Mucosa of gallbladder (tissue), 1 donor: ENCODE measurements around the gene MACF1. TPM values are rescaled to one million over a fixed set of nuclear protein-coding genes. Genes with fewer than 3 reads are reported as not detected.
"Not testable (repeated sequence)": the region's sequence is repeated elsewhere in the genome, so short reads cannot be mapped to it uniquely, and the experiment has no call there.

Source experiments
- DNase-seq: peaks from one replicate; pipeline ENCODE4 v3.0.0-alpha.2; 2020; ENCODE audit warnings: low spot score
- total RNA-seq: library from RNA; stranded (reverse); gene quantifications from one replicate; pipeline ENCODE4 v1.2.1, GENCODE V29; 2021
- donor health status: DM: no; HTN: no; CAD: no.

Gene MACF1
- total RNA-seq, 1 donor from 2014 or later: 404 TPM

GRCh38 chr1:39418236-39418635 is 213.7 kb downstream of the MACF1 start:
- no peak for DNase-seq

GRCh38 chr1:39420493-39420892 is 216.0 kb downstream of the MACF1 start:
- DNase-seq: no peak

- no peak for DNase-seq
Observed at GRCh38 chr1:39422614-39423013, 218.1 kb downstream of the MACF1 start.

GRCh38 chr1:39425151-39425550 is 220.7 kb downstream of the MACF1 start:
- no peak for DNase-seq

- no peak for DNase-seq
Observed at GRCh38 chr1:39425634-39426033, 221.1 kb downstream of the MACF1 start.

- DNase-seq: no peak
Observed at GRCh38 chr1:39426346-39426745, 221.9 kb downstream of the MACF1 start.

GRCh38 chr1:39427374-39427773 is 222.9 kb downstream of the MACF1 start:
- DNase-seq: no peak

GRCh38 chr1:39427912-39428311 is 223.4 kb downstream of the MACF1 start:
- no peak for DNase-seq

- no peak for DNase-seq
Observed at GRCh38 chr1:39431927-39432326, 227.4 kb downstream of the MACF1 start.

- no peak for DNase-seq
Observed at GRCh38 chr1:39434797-39435395, 230.4 kb downstream of the MACF1 start.

- DNase-seq: no peak
Observed at GRCh38 chr1:39435597-39435996, 231.1 kb downstream of the MACF1 start.

GRCh38 chr1:39436842-39437241 is 232.3 kb downstream of the MACF1 start:
- DNase-seq: no peak

GRCh38 chr1:39438042-39438441 is 233.5 kb downstream of the MACF1 start:
- no peak for DNase-seq

GRCh38 chr1:39440856-39441255 is 236.4 kb downstream of the MACF1 start:
- no peak for DNase-seq

- no peak for DNase-seq
Observed at GRCh38 chr1:39441797-39442196, 237.3 kb downstream of the MACF1 start.

- DNase-seq: no peak
Observed at GRCh38 chr1:39445573-39445972, 241.1 kb downstream of the MACF1 start.

GRCh38 chr1:39446986-39447567 is 242.6 kb downstream of the MACF1 start:
- no peak for DNase-seq

GRCh38 chr1:39450041-39450440 is 245.5 kb downstream of the MACF1 start:
- not testable (repeated sequence) for DNase-seq

- no peak for DNase-seq
Observed at GRCh38 chr1:39450956-39451606, 246.6 kb downstream of the MACF1 start.

- no peak for DNase-seq
Observed at GRCh38 chr1:39452081-39452480, 247.6 kb downstream of the MACF1 start.

- no peak for DNase-seq
Observed at GRCh38 chr1:39452540-39452939, 248.0 kb downstream of the MACF1 start.

- DNase-seq: peak; percentile 23
Observed at GRCh38 chr1:39453603-39454002, 249.1 kb downstream of the MACF1 start.

GRCh38 chr1:39458991-39459390 is 254.5 kb downstream of the MACF1 start:
- no peak for DNase-seq
